ENCODE data around the gene OBI1. TPM values are rescaled to one million over a fixed set of nuclear protein-coding genes. Genes with fewer than 3 reads are reported as not detected.
A peak's percentile ranks its signal among the peaks of the same experiment; 100 is the strongest.

Gene OBI1
- polyA plus RNA-seq, 3 donors: 2.0 to 5.2 (median 3.5) TPM

DNA sequence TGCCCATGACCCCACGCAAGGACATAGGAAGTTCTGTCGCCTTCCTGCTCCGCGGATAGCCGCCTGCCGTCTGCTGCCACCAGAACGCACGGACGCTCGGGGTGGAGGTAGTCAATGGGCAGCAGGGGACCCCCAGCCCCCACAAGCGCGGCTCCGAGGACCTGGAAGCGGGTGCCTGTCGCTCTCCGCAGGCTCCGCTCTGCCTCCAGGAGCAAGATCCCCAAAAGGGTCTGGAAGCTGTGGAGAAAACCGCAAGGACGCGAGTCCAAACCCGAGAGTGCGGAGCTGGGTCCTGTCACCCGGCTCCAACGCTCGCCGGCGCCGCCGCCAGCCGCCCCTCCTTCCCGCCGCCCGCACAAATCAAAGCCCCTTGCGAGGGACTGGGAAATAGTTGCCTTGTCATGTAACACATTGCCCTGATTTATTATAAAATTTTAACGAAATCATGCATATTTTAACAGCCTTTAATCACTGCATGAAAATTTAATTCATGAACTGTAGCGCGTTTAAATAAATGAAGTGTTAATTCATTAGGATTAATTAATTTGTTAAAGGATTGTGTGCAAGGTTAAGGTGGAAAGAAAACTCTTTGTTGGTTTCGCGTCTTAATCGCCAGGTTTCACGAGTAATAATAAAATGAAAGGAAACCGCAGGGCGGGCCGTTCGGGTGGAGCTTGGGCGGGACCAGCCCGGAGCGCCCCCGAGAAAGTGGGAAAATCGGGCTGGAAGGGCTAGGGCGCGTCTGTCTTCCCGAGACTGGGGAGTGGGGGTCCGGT, 50.1 kb downstream of the OBI1 start:
- Histone ChIP-seq H3K36me3 (replicated peaks in 1 of 2; ENCODE audit: control insufficient read depth in 1 of 2, insufficient read depth in 2 of 2, low read length in 2 of 2) (no peaks in the 10 kb centered on the region), H4K20me1 (ENCODE audit: insufficient read depth, low read length) (no peaks in the 10 kb centered on the region), H3K9ac (ENCODE audit: insufficient read depth, low read length, poor library complexity, severe bottlenecking) (peak overlapping the region; percentile 37), H3K4me2 (replicated peaks; ENCODE audit: extremely low read depth, low read length, poor library complexity, severe bottlenecking) (peak overlapping the region; percentile 73), H2AFZ (ENCODE audit: insufficient read depth, low read depth, low read length, poor library complexity, severe bottlenecking) (peak overlapping the region; percentile 57), H3K27ac (ENCODE audit: low read depth in 1 of 2, low read length in 2 of 2) (no peak overlapping the region), H3K4me1 (ENCODE audit: control insufficient read depth in 1 of 2, insufficient read depth in 2 of 2, low read length in 2 of 2) (peaks cover 27 to 29% of the 10 kb centered on the region in 2 donors), H3K4me3 (replicated peaks in 1 of 3; ENCODE audit: low read depth in 2 of 3, low read length in 3 of 3) (peak overlapping the region; percentile 21 to 69 (median 38)), H3K27me3 (ENCODE audit: control insufficient read depth in 2 of 2, insufficient read depth in 2 of 2, low read length in 2 of 2) (peaks cover 76 to 92% of the 10 kb centered on the region in 2 donors), H3K79me2 (ENCODE audit: insufficient read depth, low read length) (no peaks in the 10 kb centered on the region), H3K9me3 (replicated peaks in 1 of 2; ENCODE audit: control insufficient read depth in 1 of 2, insufficient read depth in 1 of 2, low read length in 2 of 2) (peaks cover 0 to 66% of the 10 kb centered on the region in 2 donors)
- peak in 1 of 3 donors; percentile 10 for DNase-seq
- Mint-ChIP-seq H3K9me3 (peaks cover 0 to 23% (median 14%) of the 10 kb centered on the region in 7 donors), H3K4me3 (peak overlapping the region; percentile 83 to 92), H3K4me1 (peaks cover 40% of the 10 kb centered on the region), H3K27me3 (ENCODE audit: low read depth in 3 of 3) (peaks cover 89 to 92% (median 89%) of the 10 kb centered on the region in 3 donors), H3K27ac (no peak overlapping the region), H3K36me3 (peaks cover 4% of the 10 kb centered on the region in 2 donors)
- WGBS (ENCODE audit: insufficient coverage): 1% methylated on average over 39 of the region's 54 CpGs
- TF ChIP-seq, protein P1, sequence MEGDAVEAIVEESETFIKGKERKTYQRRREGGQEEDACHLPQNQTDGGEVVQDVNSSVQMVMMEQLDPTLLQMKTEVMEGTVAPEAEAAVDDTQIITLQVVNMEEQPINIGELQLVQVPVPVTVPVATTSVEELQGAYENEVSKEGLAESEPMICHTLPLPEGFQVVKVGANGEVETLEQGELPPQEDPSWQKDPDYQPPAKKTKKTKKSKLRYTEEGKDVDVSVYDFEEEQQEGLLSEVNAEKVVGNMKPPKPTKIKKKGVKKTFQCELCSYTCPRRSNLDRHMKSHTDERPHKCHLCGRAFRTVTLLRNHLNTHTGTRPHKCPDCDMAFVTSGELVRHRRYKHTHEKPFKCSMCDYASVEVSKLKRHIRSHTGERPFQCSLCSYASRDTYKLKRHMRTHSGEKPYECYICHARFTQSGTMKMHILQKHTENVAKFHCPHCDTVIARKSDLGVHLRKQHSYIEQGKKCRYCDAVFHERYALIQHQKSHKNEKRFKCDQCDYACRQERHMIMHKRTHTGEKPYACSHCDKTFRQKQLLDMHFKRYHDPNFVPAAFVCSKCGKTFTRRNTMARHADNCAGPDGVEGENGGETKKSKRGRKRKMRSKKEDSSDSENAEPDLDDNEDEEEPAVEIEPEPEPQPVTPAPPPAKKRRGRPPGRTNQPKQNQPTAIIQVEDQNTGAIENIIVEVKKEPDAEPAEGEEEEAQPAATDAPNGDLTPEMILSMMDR (IDR thresholded peaks at IDR 0.05): no peak
- intact Hi-C loops (cut with micrococcal nuclease): no loop called here

DNA sequence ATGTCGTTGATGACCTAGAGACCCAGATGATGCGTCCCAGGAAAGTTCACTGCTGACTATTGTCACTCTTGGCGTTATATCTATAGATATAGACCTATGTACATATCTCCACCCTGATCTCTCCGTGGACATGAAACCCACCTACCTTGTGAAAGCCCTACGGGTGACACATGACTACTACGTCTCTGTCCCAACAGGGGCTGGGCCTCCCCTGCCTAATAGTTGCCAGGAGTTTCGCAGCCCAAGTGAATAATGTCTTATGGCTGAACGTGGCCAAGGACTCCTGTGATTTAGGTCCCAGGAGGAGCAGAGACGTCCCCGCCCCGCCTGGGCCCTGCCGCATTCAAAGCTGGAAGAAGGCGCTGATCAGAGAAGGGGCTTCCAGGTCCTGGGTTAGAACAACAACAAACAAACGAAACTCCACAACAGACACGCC, 50.7 kb downstream of the OBI1 start:
- Mint-ChIP-seq H3K9me3 (peaks cover 0 to 26% (median 14%) of the 10 kb centered on the region in 7 donors), H3K27ac (no peak overlapping the region), H3K36me3 (peaks cover 0 to 2% of the 10 kb centered on the region in 2 donors), H3K27me3 (ENCODE audit: low read depth in 3 of 3) (peaks cover 91 to 98% (median 95%) of the 10 kb centered on the region in 3 donors), H3K4me3 (peak overlapping the region; percentile 83 to 92), H3K4me1 (peaks cover 45% of the 10 kb centered on the region)
- Histone ChIP-seq H3K36me3 (replicated peaks in 1 of 2; ENCODE audit: control insufficient read depth in 1 of 2, insufficient read depth in 2 of 2, low read length in 2 of 2) (no peaks in the 10 kb centered on the region), H3K27ac (ENCODE audit: low read depth in 1 of 2, low read length in 2 of 2) (no peak overlapping the region), H3K4me2 (replicated peaks; ENCODE audit: extremely low read depth, low read length, poor library complexity, severe bottlenecking) (peak overlapping the region; percentile 73), H4K20me1 (ENCODE audit: insufficient read depth, low read length) (no peaks in the 10 kb centered on the region), H3K4me1 (ENCODE audit: control insufficient read depth in 1 of 2, insufficient read depth in 2 of 2, low read length in 2 of 2) (peaks cover 32 to 35% of the 10 kb centered on the region in 2 donors), H3K79me2 (ENCODE audit: insufficient read depth, low read length) (no peaks in the 10 kb centered on the region), H3K27me3 (ENCODE audit: control insufficient read depth in 2 of 2, insufficient read depth in 2 of 2, low read length in 2 of 2) (peaks cover 79 to 98% of the 10 kb centered on the region in 2 donors), H2AFZ (ENCODE audit: insufficient read depth, low read depth, low read length, poor library complexity, severe bottlenecking) (peak overlapping the region; percentile 57), H3K4me3 (replicated peaks in 1 of 3; ENCODE audit: low read depth in 2 of 3, low read length in 3 of 3) (peak overlapping the region in 1 of 3 experiments; percentile 69), H3K9ac (ENCODE audit: insufficient read depth, low read length, poor library complexity, severe bottlenecking) (no peak overlapping the region), H3K9me3 (replicated peaks in 1 of 2; ENCODE audit: control insufficient read depth in 1 of 2, insufficient read depth in 1 of 2, low read length in 2 of 2) (peaks cover 0 to 70% of the 10 kb centered on the region in 2 donors)
- 14% methylated on average over 10 of the region's 15 CpGs for WGBS (ENCODE audit: insufficient coverage)
- intact Hi-C loops (cut with micrococcal nuclease): no loop called here
- TF ChIP-seq, protein P1 (IDR thresholded peaks at IDR 0.05): no peak
- no peak for DNase-seq

Data from CD14-positive monocyte (primary cell).